Measurements from ENCODE around the gene TRERF1.
"Not testable (repeated sequence)": the region's sequence is repeated elsewhere in the genome, so short reads cannot be mapped to it uniquely, and the experiment has no call there.

DNA sequence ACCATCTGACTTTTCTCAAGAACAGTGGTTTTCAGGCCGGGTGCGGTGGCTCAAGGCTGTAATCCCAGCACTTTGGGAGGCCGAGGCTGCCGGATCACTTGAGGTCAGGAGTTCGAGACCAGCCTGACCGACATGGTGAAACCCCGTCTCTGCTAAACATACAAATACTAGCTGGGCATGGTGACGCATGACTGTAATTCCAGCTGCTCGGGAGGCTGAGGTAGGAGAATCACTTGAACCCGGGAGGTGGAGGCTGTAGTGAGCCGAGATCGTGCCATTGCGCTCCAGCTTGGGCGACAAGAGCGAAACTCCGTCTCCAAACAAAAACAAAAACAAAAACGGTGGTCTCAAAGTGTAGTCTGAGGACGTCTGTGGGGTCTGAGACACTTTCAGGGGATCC lies 235.2 kb downstream of the TRERF1 start:
- not testable (repeated sequence) for TF ChIP-seq EZH2 (IDR thresholded peaks at IDR 0.05; ENCODE audit: low read length, unreplicated experiment); EZH2phosphoT487 (IDR thresholded peaks at IDR 0.05; ENCODE audit: borderline replicate concordance, low read length)
- TF ChIP-seq, protein P1, sequence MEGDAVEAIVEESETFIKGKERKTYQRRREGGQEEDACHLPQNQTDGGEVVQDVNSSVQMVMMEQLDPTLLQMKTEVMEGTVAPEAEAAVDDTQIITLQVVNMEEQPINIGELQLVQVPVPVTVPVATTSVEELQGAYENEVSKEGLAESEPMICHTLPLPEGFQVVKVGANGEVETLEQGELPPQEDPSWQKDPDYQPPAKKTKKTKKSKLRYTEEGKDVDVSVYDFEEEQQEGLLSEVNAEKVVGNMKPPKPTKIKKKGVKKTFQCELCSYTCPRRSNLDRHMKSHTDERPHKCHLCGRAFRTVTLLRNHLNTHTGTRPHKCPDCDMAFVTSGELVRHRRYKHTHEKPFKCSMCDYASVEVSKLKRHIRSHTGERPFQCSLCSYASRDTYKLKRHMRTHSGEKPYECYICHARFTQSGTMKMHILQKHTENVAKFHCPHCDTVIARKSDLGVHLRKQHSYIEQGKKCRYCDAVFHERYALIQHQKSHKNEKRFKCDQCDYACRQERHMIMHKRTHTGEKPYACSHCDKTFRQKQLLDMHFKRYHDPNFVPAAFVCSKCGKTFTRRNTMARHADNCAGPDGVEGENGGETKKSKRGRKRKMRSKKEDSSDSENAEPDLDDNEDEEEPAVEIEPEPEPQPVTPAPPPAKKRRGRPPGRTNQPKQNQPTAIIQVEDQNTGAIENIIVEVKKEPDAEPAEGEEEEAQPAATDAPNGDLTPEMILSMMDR (conservative IDR thresholded peaks at IDR 0.05; ENCODE audit: low read depth, low read length) = not testable (repeated sequence)
